ENCODE data around the gene GALNT14.

DNA sequence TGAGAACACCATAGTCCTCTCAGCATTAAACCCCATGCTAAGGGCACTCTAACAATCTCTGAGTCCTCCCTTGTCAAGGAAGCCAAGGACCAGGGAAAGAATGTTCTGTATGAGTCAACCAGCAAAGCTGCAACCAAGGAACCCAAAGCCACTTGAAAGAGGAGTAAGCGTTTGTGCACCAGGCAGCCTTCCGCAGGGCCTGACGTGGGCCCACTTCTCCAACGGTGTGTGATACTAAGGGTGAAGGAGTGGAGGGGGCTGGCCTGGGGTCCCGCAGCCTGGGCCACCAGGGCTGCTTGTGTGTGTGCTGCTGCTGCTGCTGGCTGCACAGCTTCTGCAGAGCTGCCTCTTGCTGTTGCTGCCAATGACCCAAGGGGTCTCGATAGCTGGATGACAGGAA, 30.1 kb upstream of the GALNT14 start:
- TF ChIP-seq CTCF (IDR thresholded peaks at IDR 0.05) (no peak), POLR2A (IDR thresholded peaks at IDR 0.05) (no peak)
